H1 (cell line): ENCODE data around the gene ARHGEF28. TPM values are rescaled to one million over a fixed set of nuclear protein-coding genes. Genes with fewer than 3 reads are reported as not detected.

Experiments used
- CTCF ChIA-PET: fragments of 300-600 bp; sonication (Branson Sonifier 250); formaldehyde crosslinking; loops from one replicate; lab custom pipeline; 2021; ENCODE audit not compliant: partially characterized antibody; lab: Charles Lee
- POLR2A ChIA-PET: fragments of 300-600 bp; sonication (Branson Sonifier 250); formaldehyde crosslinking; loops from one replicate; lab custom pipeline; 2021; ENCODE audit warnings: inconsistent platforms; ENCODE audit not compliant: partially characterized antibody; lab: Charles Lee
- DNase-seq, 2 experiments: peaks; one replicate each; pipeline versions ENCODE4 v3.0.0 to v3.0.0-alpha.2; 2010 to 2022; ENCODE audit warnings: low spot score in 2 of 2, low read depth in 1 of 2, mixed read lengths in 1 of 2
- FAIRE-seq: peaks from 2 replicates; lab custom pipeline; 2011; peaks lifted over from hg19 to GRCh38; lab: Jason Lieb, UNC
- H2AFZ ChIP-seq: 2 replicates; pipeline ENCODE4 v1.8.1; 2012; ENCODE audit warnings: low read length, inconsistent platforms
- H2AK5ac ChIP-seq: 2 replicates; pipeline ENCODE4 v1.6.1; 2013; ENCODE audit warnings: low read depth, low read length
- H2BK120ac ChIP-seq: replicated peaks from 2 replicates; pipeline ENCODE3; 2013; ENCODE audit warnings: low read depth, low read length, inconsistent platforms
- H2BK12ac ChIP-seq: 2 replicates; pipeline ENCODE4 v1.6.1; 2013; ENCODE audit warnings: low read depth, low read length
- H2BK15ac ChIP-seq: 2 replicates; pipeline ENCODE4 v1.6.1; 2013; ENCODE audit warnings: low read length
- H2BK20ac ChIP-seq: 2 replicates; pipeline ENCODE4 v1.6.1; 2013; ENCODE audit warnings: low read length
- H2BK5ac ChIP-seq: 2 replicates; pipeline ENCODE4 v1.6.1; 2013; ENCODE audit warnings: low read depth, low read length
- H3K14ac ChIP-seq: 2 replicates; pipeline ENCODE4 v1.6.1; 2013; ENCODE audit warnings: inconsistent platforms; ENCODE audit not compliant: insufficient read length
- H3K18ac ChIP-seq: 2 replicates; pipeline ENCODE4 v1.6.1; 2013; ENCODE audit warnings: low read length; ENCODE audit errors: extremely low read depth
- H3K23ac ChIP-seq: 2 replicates; pipeline ENCODE4 v1.6.1; 2013; ENCODE audit warnings: inconsistent platforms; ENCODE audit not compliant: insufficient read length
- H3K23me2 ChIP-seq: 2 replicates; pipeline ENCODE4 v1.6.1; 2013; ENCODE audit warnings: low read depth, low read length
- H3K27ac ChIP-seq: 2 replicates; pipeline ENCODE4 v1.6.1; 2011; ENCODE audit warnings: low read depth, low read length, inconsistent platforms
- H3K27me3 ChIP-seq, 4 experiments: replicated peaks in 1 of 4; 1 replicate in 1 of 4; 2 replicates in 3 of 4; pipeline versions ENCODE4 v1.6.1 to v1.8.1; 2011 to 2013; ENCODE audit warnings: low read length in 3 of 4, mild to moderate bottlenecking in 3 of 4, inconsistent platforms in 2 of 4, mixed read lengths in 2 of 4, moderate library complexity in 1 of 4; ENCODE audit not compliant: control insufficient read depth in 3 of 4, insufficient read depth in 3 of 4; ENCODE audit errors: extremely low read depth in 1 of 4
- H3K36me3 ChIP-seq, 4 experiments: 2 replicates each; pipeline versions ENCODE4 v1.6.1 to v1.8.1; 2011 to 2013; ENCODE audit warnings: mild to moderate bottlenecking in 4 of 4, low read length in 3 of 4, moderate library complexity in 2 of 4, control low read depth in 1 of 4, inconsistent platforms in 1 of 4; ENCODE audit not compliant: insufficient read depth in 4 of 4, control insufficient read depth in 2 of 4
- H3K4ac ChIP-seq: replicated peaks from 2 replicates; pipeline ENCODE3; 2013; ENCODE audit warnings: low read length, low read depth, mixed read lengths, inconsistent platforms; ENCODE audit not compliant: insufficient read length
- H3K4me1 ChIP-seq, 4 experiments: replicated peaks in 1 of 4; 1 replicate in 1 of 4; 2 replicates in 3 of 4; pipeline versions ENCODE4 v1.6.1 to v1.8.1; 2011 to 2013; ENCODE audit warnings: low read length in 3 of 4, inconsistent platforms in 2 of 4, mixed read lengths in 1 of 4; ENCODE audit not compliant: insufficient read depth in 4 of 4, control insufficient read depth in 3 of 4
- H3K4me2 ChIP-seq, 2 experiments: 2 replicates each; pipeline versions ENCODE4 v1.6.1 to v1.8.1; 2011 to 2013; ENCODE audit warnings: low read depth in 2 of 2, low read length in 2 of 2, control low read depth in 1 of 2, inconsistent platforms in 1 of 2, mild to moderate bottlenecking in 1 of 2; ENCODE audit not compliant: insufficient read depth in 1 of 2
- H3K4me3 ChIP-seq, 4 experiments: fragments of 200-600, 300-600 bp in 1 of 4; sonication (generic), shearing (Covaris generic), sonication (Bioruptor Twin) in 1 of 4; 2 replicates each; pipeline versions ENCODE4 v1.5.1 to v1.8.1; 2011 to 2016; ENCODE audit warnings: low read length in 4 of 4, low read depth in 3 of 4, control low read depth in 2 of 4, inconsistent platforms in 2 of 4, mild to moderate bottlenecking in 2 of 4, mixed read lengths in 1 of 4, moderate library complexity in 1 of 4; ENCODE audit not compliant: insufficient read depth in 2 of 4; ENCODE audit errors: extremely low read depth in 1 of 4
- H3K56ac ChIP-seq: replicated peaks from 2 replicates; pipeline ENCODE3; 2013; ENCODE audit warnings: low read depth, mild to moderate bottlenecking, mixed read lengths, low read length, inconsistent platforms; ENCODE audit not compliant: insufficient read length
- H3K79me1 ChIP-seq: 2 replicates; pipeline ENCODE4 v1.6.1; 2013; ENCODE audit warnings: low read depth, low read length, control low read depth
- H3K79me2 ChIP-seq, 2 experiments: 2 replicates each; pipeline versions ENCODE4 v1.6.1 to v1.8.1; 2012 to 2013; ENCODE audit warnings: low read length in 2 of 2, mild to moderate bottlenecking in 2 of 2, inconsistent platforms in 1 of 2; ENCODE audit not compliant: insufficient read depth in 2 of 2, control insufficient read depth in 1 of 2
- H3K9ac ChIP-seq, 4 experiments: replicated peaks in 1 of 4; 1 replicate in 1 of 4; 2 replicates in 3 of 4; pipeline versions ENCODE4 v1.6.1 to v1.8.1; 2011 to 2013; ENCODE audit warnings: low read depth in 3 of 4, low read length in 3 of 4, control low read depth in 2 of 4, mild to moderate bottlenecking in 2 of 4, moderate library complexity in 2 of 4, inconsistent platforms in 1 of 4; ENCODE audit errors: extremely low read depth in 1 of 4
- H3K9me3 ChIP-seq, 2 experiments: 2 replicates each; pipeline versions ENCODE4 v1.6.1 to v1.8.1; 2012 to 2013; ENCODE audit warnings: mild to moderate bottlenecking in 2 of 2, moderate library complexity in 2 of 2, control low read depth in 1 of 2, inconsistent platforms in 1 of 2, low read depth in 1 of 2, low read length in 1 of 2, mixed read lengths in 1 of 2; ENCODE audit not compliant: insufficient read depth in 2 of 2
- H4K20me1 ChIP-seq, 2 experiments: replicated peaks in 1 of 2; 2 replicates each; pipeline versions ENCODE3 to v1.8.1; 2011 to 2013; ENCODE audit warnings: inconsistent platforms in 2 of 2, low read length in 2 of 2, mild to moderate bottlenecking in 1 of 2; ENCODE audit not compliant: insufficient read depth in 2 of 2, control insufficient read depth in 1 of 2
- H4K5ac ChIP-seq: 2 replicates; pipeline ENCODE4 v1.6.1; 2013; ENCODE audit warnings: low read length, low read depth, mixed read lengths, inconsistent platforms; ENCODE audit not compliant: insufficient read length
- H4K8ac ChIP-seq: 2 replicates; pipeline ENCODE4 v1.8.0; 2013; ENCODE audit warnings: mild to moderate bottlenecking, moderate library complexity, low read length, inconsistent platforms; ENCODE audit not compliant: insufficient read depth; ENCODE audit errors: extremely low read depth
- H4K91ac ChIP-seq: replicated peaks from 2 replicates; pipeline ENCODE3; 2013; ENCODE audit warnings: low read length, mixed read lengths, inconsistent platforms; ENCODE audit not compliant: insufficient read length
- EP300 ChIP-seq, 2 experiments: IDR thresholded peaks; 1 replicate in 1 of 2; 2 replicates in 1 of 2; pipeline ENCODE4 v1.6.1; 2011 to 2012; ENCODE audit warnings: low read depth in 2 of 2, low read length in 2 of 2, mild to moderate bottlenecking in 2 of 2, borderline replicate concordance in 1 of 2, inconsistent platforms in 1 of 2, moderate library complexity in 1 of 2
- EZH2 ChIP-seq: fragments of 200-600 bp; sonication (generic); IDR thresholded peaks from 2 replicates; pipeline ENCODE4 v1.7.1; 2012; ENCODE audit warnings: low read depth, mild to moderate bottlenecking, moderate library complexity, low read length, inconsistent platforms; ENCODE audit not compliant: severe bottlenecking
- RNF2 ChIP-seq: fragments of 200-900, 300-1000 bp; sonication (generic); IDR thresholded peaks from 2 replicates; pipeline ENCODE4 v1.7.1; 2016; ENCODE audit warnings: borderline replicate concordance, low read depth, mild to moderate bottlenecking, antibody characterized with exemption, low read length; ENCODE audit not compliant: poor library complexity, severe bottlenecking; ENCODE audit errors: missing control alignments
- SAP30 ChIP-seq: fragments of 300-600 bp; sonication (generic); IDR thresholded peaks from 2 replicates; pipeline ENCODE4 v1.7.1; 2012; ENCODE audit warnings: low read length, moderate library complexity, mild to moderate bottlenecking, inconsistent platforms; ENCODE audit not compliant: insufficient read depth, insufficient replicate concordance
- YY1 ChIP-seq: IDR thresholded peaks from 2 replicates; pipeline ENCODE4 v1.6.1; 2011; ENCODE audit warnings: low read depth, mild to moderate bottlenecking, low read length
- WGBS, 2 experiments: shearing (Covaris generic) in 1 of 2; methylation state at CpG; one replicate each; pipeline versions ENCODE4 v1.1.6 to v1.1.7; 2013 to 2015; ENCODE audit warnings: low lambda C conversion rate in 2 of 2, mixed read lengths in 2 of 2, inconsistent platforms in 1 of 2, low coverage in 1 of 2, missing lambda C conversion rate in 1 of 2; ENCODE audit not compliant: insufficient replicate concordance in 2 of 2, insufficient coverage in 1 of 2, insufficient read length in 1 of 2; ENCODE audit errors: extremely low coverage in 1 of 2, missing lambda C conversion rate in 1 of 2; 5-methylcytosine and 5-hydroxymethylcytosine counted together
- polyA plus RNA-seq, 7 experiments: library from polyadenylated mRNA; depleted of rRNA in 3 of 7; stranded (reverse) in 5 of 7; unstranded in 2 of 7; fragments of >200 nt in 5 of 7; fragments of 200-250 nt in 2 of 7; gene quantifications; 1 replicate in 5 of 7; 2 replicates in 1 of 7; 4 replicates in 1 of 7; pipeline versions ENCODE4 v1.2.1 to v1.2.3, GENCODE V29; 2011 to 2013; ENCODE audit warnings: missing spikeins in 2 of 7, mixed read lengths in 2 of 7
- total RNA-seq: library from RNA; stranded (reverse); fragmentation: NEBNext Ultra II Directional; extraction: Animal tissue kit (Norgen Biotek cat#: 25700); gene quantifications from 2 replicates; pipeline ENCODE4 v1.2.1, GENCODE V29; 2021
- TF ChIP-seq, protein P1 (sequence below): IDR thresholded peaks from 2 replicates; pipeline ENCODE4 v1.6.1; 2011; ENCODE audit warnings: low read length, improper control_type of control experiment
- TF ChIP-seq, protein P2 (sequence below): IDR thresholded peaks from 2 replicates; pipeline ENCODE4 v1.6.1; 2012; ENCODE audit warnings: low read length, inconsistent platforms

ARHGEF28 gene
- total and polyA plus RNA-seq, 2 of the 8 experiments (the other 6 are each of a cell fraction or from before 2014, with no cell fraction given) = 0.33 to 1.0 TPM

GRCh38 chr5:73940801-73941200, 314.8 kb downstream of the ARHGEF28 start:
- 89% methylated on average over 3 of the region's 3 CpGs; no CpG with 5 or more reads in 1 of the 2 experiments for WGBS, 2 experiments
- CTCF ChIA-PET = interaction anchor here (1.8 kb wide), 1 partner anchor 22 kb away, joined by 4 read pairs; no protein-coding TSS in a partner anchor
- no peak for TF ChIP-seq EZH2
- no peak for TF ChIP-seq SAP30
- no peak for TF ChIP-seq EP300 (IDR thresholded peaks at IDR 0.05; ENCODE audit: borderline replicate concordance in 1 of 2, low read depth in 2 of 2, low read length in 2 of 2)
- TF ChIP-seq RNF2 = no peak
- no peak for TF ChIP-seq YY1
- TF ChIP-seq, protein P1, sequence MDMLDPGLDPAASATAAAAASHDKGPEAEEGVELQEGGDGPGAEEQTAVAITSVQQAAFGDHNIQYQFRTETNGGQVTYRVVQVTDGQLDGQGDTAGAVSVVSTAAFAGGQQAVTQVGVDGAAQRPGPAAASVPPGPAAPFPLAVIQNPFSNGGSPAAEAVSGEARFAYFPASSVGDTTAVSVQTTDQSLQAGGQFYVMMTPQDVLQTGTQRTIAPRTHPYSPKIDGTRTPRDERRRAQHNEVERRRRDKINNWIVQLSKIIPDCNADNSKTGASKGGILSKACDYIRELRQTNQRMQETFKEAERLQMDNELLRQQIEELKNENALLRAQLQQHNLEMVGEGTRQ = no peak
- TF ChIP-seq, protein P2, sequence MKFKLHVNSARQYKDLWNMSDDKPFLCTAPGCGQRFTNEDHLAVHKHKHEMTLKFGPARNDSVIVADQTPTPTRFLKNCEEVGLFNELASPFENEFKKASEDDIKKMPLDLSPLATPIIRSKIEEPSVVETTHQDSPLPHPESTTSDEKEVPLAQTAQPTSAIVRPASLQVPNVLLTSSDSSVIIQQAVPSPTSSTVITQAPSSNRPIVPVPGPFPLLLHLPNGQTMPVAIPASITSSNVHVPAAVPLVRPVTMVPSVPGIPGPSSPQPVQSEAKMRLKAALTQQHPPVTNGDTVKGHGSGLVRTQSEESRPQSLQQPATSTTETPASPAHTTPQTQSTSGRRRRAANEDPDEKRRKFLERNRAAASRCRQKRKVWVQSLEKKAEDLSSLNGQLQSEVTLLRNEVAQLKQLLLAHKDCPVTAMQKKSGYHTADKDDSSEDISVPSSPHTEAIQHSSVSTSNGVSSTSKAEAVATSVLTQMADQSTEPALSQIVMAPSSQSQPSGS = no peak

More at GRCh38 chr5:73940801-73941200, 314.8 kb downstream of the ARHGEF28 start:
- H3K56ac ChIP-seq = no peak overlapping the region
- no peak overlapping the region for H3K23ac ChIP-seq
- no peaks in the 10 kb centered on the region for H3K36me3 ChIP-seq
- no peak overlapping the region for H2BK120ac ChIP-seq
- no peak overlapping the region for H3K4me3 ChIP-seq
- H2BK12ac ChIP-seq = no peak overlapping the region
- H2BK5ac ChIP-seq = no peak overlapping the region
- H4K91ac ChIP-seq = no peak overlapping the region
- H3K79me1 ChIP-seq = no peaks in the 10 kb centered on the region
- no peak overlapping the region for H4K8ac ChIP-seq
- no peak overlapping the region for H2AFZ ChIP-seq
- H3K14ac ChIP-seq = no peak overlapping the region
- H4K20me1 ChIP-seq = no peaks in the 10 kb centered on the region
- H3K9me3 ChIP-seq = peaks cover 0 to 3% of the 10 kb centered on the region in 2 experiments; a peak in 1 of 4 replicates
- H3K23me2 ChIP-seq = no peaks in the 10 kb centered on the region; the same call in 1 of the 2 replicates
- POLR2A ChIA-PET = no interaction called here
- H3K27ac ChIP-seq = no peak overlapping the region
- H4K5ac ChIP-seq = no peak overlapping the region
- no peaks in the 10 kb centered on the region for H3K79me2 ChIP-seq
- H3K4me1 ChIP-seq = no peaks in the 10 kb centered on the region
- DNase-seq (no peak), FAIRE-seq (no peak)
- no peaks in the 10 kb centered on the region for H3K27me3 ChIP-seq
- no peak overlapping the region for H3K18ac ChIP-seq
- no peak overlapping the region for H3K9ac ChIP-seq
- H3K4me2 ChIP-seq = no peak overlapping the region
- H2AK5ac ChIP-seq = no peak overlapping the region
- no peak overlapping the region for H3K4ac ChIP-seq
- no peak overlapping the region for H2BK15ac ChIP-seq
- H2BK20ac ChIP-seq = no peak overlapping the region
